Measurements from ENCODE around the gene SRRD. TPM values are rescaled to one million over a fixed set of nuclear protein-coding genes. Genes with fewer than 3 reads are reported as not detected.
"Not testable (repeated sequence)": the region's sequence is repeated elsewhere in the genome, so short reads cannot be mapped to it uniquely, and the experiment has no call there.

The SRRD gene
- total RNA-seq, 1 experiment from 2014 or later = 30.6 TPM

GRCh38 chr22:26527167-26527566 is 43.5 kb downstream of the SRRD start:
- Histone ChIP-seq H3K4me3 (no peak overlapping the region), H3K36me3 (peaks cover 7% of the 10 kb centered on the region), H3K9me3 (no peaks in the 10 kb centered on the region), H3K27me3 (no peaks in the 10 kb centered on the region)
- DNase-seq = no peak

GRCh38 chr22:26527574-26528465 is 44.1 kb downstream of the SRRD start:
- H3K9me3 ChIP-seq = no peaks in the 10 kb centered on the region
- no peak overlapping the region for H3K4me3 ChIP-seq
- H3K36me3 ChIP-seq = peaks cover 8% of the 10 kb centered on the region
- DNase-seq = no peak
- H3K27me3 ChIP-seq = no peaks in the 10 kb centered on the region

GRCh38 chr22:26528518-26528917 is 44.8 kb downstream of the SRRD start:
- H3K4me3 ChIP-seq, DNase-seq, H3K27me3 ChIP-seq, H3K36me3 ChIP-seq, H3K9me3 ChIP-seq: not testable (repeated sequence)

DNA sequence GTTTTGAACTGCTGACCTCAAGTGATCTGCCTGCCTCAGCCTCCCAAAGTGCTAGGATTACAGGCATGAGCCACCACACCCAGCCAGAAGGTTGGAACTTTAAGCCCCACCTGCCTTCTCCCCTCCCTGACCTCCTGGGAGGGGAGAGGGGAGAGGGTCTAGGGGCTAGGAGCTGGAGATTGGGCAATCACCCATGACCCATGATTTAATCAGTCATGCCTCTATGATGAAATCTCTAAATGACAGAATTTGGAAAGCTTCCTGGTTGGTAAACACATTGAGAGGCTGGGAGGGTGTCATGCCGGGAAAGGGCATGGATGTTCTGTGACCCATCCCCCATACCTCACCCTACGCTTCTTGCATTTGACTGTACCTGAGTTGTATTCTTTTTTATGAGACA is 45.7 kb downstream of the SRRD start:
- peaks cover 8% of the 10 kb centered on the region for H3K36me3 ChIP-seq
- H3K4me3 ChIP-seq = no peak overlapping the region
- no peaks in the 10 kb centered on the region for H3K9me3 ChIP-seq
- no peak for DNase-seq
- no peaks in the 10 kb centered on the region for H3K27me3 ChIP-seq

DNA sequence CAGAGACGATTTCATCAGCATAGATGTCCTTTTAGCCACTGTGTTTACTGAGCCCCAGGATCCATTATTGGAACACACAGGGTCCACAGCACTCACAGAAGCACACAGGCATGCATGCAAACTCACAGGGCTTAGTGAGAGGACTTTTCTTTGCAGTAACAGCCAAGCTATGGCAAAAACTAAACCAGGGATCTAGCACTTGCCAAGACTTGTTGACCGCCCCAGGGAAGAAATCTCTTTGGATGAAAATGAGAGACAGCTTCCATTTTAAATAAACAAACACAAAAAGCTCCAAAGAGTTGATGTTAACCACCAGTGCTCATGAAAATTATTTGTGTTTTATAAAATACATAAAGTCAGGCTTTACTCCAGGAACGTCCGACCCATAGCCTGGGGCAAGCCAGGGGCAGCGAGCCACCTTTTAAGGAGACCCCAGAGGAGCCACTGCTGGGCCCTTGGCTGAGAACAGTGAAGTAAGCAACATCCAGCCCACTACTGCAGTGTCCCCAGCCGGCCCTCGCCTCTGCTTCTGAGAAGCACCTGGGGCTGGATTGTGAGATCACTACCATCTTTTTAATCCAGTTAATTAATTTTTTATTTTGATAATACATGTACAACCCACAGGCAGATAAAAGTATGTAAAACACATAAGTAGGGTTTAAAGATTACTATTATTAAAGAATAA is 50.6 kb downstream of the SRRD start:
- Histone ChIP-seq H3K9me3 (no peaks in the 10 kb centered on the region), H3K36me3 (peaks cover 8% of the 10 kb centered on the region), H3K27me3 (no peaks in the 10 kb centered on the region), H3K4me3 (no peak overlapping the region)
- no peak for DNase-seq

- DNase-seq = no peak
- Histone ChIP-seq H3K4me3 (no peak overlapping the region), H3K9me3 (no peaks in the 10 kb centered on the region), H3K27me3 (no peaks in the 10 kb centered on the region), H3K36me3 (peaks cover 8% of the 10 kb centered on the region)
Measured at GRCh38 chr22:26534874-26535602, 51.4 kb downstream of the SRRD start.

GRCh38 chr22:26535603-26535908 is 51.9 kb downstream of the SRRD start:
- DNase-seq = no peak
- H3K4me3 ChIP-seq = no peak overlapping the region

DNA sequence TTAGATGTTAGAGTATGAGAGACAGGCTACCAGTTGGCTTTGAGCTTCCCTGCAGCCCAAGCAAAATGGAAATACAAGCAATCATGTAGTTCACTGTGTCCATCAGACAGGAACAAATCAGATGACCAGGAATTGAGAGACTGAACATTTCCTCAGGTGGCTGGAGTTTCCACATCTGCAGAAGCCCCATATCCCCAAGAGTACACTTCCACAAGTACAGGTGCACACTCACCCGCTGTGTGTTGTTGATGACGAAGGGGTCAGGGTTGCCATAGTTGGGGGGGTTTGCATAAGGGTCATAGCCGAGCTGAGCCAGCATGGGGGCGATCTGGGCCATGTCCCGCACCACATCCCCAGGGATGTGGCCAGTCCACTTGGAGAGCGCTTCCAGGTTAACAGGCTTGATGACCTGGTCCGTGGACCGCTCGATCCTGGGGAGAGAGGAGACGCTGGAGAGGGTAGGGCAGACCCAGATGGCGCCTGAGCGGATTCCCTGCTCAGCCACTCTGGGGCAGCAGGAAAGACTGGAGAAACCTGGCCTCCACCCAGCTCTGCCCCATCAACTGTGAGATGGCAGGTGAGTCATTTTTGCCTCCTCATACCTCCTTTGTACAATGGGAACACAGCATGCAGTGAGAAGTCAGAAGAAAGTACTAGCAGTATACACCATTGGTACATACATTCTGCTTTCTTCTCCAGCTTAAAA is 52.5 kb downstream of the SRRD start:
- no peak for DNase-seq
- Histone ChIP-seq H3K9me3 (no peaks in the 10 kb centered on the region), H3K27me3 (no peaks in the 10 kb centered on the region), H3K4me3 (no peak overlapping the region), H3K36me3 (peaks cover 12% of the 10 kb centered on the region)

More at GRCh38 chr22:26535603-26535908, 51.9 kb downstream of the SRRD start:
- peaks cover 9% of the 10 kb centered on the region for H3K36me3 ChIP-seq
- no peaks in the 10 kb centered on the region for H3K27me3 ChIP-seq
- no peaks in the 10 kb centered on the region for H3K9me3 ChIP-seq

DNA sequence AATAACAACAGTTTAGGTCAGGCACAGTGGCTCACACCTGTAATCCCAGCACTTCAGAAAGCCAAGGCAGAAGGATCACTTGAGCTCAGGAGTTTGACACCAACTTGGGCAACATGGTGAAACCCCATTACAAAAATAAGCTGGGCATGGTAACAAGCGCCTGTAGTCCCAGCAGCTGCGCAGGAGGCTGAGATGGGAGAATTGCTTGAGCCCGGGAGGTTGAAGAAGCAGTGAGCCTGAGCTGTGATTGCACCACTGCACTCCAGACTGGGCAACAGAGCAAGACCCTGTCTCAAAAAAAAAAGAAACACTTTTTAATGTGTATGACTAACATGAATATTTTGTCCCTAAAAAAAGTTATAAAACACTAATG is 53.1 kb downstream of the SRRD start:
- H3K36me3 ChIP-seq = peaks cover 8% of the 10 kb centered on the region; the same call in 1 of the 2 replicates

DNA sequence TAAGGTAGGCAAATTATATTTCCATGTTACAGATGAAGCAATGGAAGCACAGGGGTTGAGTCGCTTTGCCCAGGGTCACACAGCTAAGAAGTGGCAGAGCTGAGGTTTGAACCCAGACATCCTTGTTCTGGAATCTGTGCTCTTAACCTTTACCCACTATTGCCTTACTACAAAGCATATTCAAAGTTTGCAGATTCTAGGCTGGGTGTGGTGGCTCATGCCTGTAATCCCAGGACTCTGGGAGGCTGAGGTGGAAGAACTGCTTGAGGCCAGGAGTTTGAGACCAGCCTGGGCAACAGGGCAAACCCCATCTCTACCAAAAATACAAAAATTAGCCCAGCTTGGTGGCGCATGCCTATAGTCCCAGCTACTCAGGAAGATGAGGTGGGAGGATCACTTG is 56.4 kb downstream of the SRRD start:
- DNase-seq = no peak
- peaks cover 4% of the 10 kb centered on the region; the same call in 1 of the 2 replicates for H3K36me3 ChIP-seq
- H3K27me3 ChIP-seq = no peaks in the 10 kb centered on the region
- no peaks in the 10 kb centered on the region for H3K9me3 ChIP-seq
- no peak overlapping the region for H3K4me3 ChIP-seq

More for the DNA sequence above, 53.1 kb downstream of the SRRD start:
- no peak overlapping the region for H3K4me3 ChIP-seq
- no peak for DNase-seq
- H3K27me3 ChIP-seq = no peaks in the 10 kb centered on the region
- H3K9me3 ChIP-seq = no peaks in the 10 kb centered on the region

GRCh38 chr22:26541167-26541819 is 57.6 kb downstream of the SRRD start:
- no peaks in the 10 kb centered on the region for H3K9me3 ChIP-seq
- no peak overlapping the region for H3K4me3 ChIP-seq
- DNase-seq = no peak
- H3K27me3 ChIP-seq = no peaks in the 10 kb centered on the region
- H3K36me3 ChIP-seq = peaks cover 4% of the 10 kb centered on the region; the same call in 1 of the 2 replicates

DNA sequence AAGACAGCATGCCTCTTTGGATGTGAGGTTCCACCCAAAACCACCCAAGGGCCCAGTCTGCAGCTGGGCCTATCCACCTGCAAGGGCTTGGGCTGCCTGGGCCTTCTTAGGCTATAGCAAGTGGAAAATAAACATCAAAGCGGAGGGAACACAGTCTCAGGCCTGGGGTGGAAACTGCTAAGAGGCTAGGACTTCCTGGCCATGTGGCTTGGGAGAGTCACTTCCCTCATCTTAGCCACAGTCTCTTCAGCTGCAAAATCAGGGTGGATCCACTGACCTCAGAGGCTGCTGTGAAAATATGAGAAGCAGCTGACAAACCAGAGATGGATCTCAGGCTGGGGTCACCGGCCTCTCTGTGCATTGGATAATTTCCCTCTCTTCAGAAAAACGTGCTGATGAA is 59.2 kb downstream of the SRRD start:
- H3K4me3 ChIP-seq = no peak overlapping the region
- H3K27me3 ChIP-seq = no peaks in the 10 kb centered on the region
- no peak for DNase-seq
- H3K36me3 ChIP-seq = peaks cover 4% of the 10 kb centered on the region; the same call in 1 of the 2 replicates
- no peaks in the 10 kb centered on the region for H3K9me3 ChIP-seq

Other genes with a start within 250 kb of the SRRD start
- 1.8 and 3.4 TPM in 2 replicates for gene ASPHD2, start 54.6 kb upstream of the SRRD start, total RNA-seq (2014; rRNA removed; shearing (Covaris generic); ENCODE audit: low replicate concordance)
- 13.0 and 13.9 TPM in 2 replicates for gene HPS4, start 94 bp upstream of the SRRD start, total RNA-seq (2014; rRNA removed; shearing (Covaris generic); ENCODE audit: low replicate concordance)
- gene TFIP11, start 28.6 kb downstream of the SRRD start, total RNA-seq (2014; rRNA removed; shearing (Covaris generic); ENCODE audit: low replicate concordance) = 37.6 and 51.1 TPM in 2 replicates
- gene TPST2, start 106.3 kb downstream of the SRRD start, total RNA-seq (2014; rRNA removed; shearing (Covaris generic); ENCODE audit: low replicate concordance) = 21.1 and 37.1 TPM in 2 replicates
- gene CRYBB1, start 134.2 kb downstream of the SRRD start, total RNA-seq (2014; rRNA removed; shearing (Covaris generic); ENCODE audit: low replicate concordance) = not detected in 2 replicates
- not detected in 2 replicates for gene CRYBA4, start 138.1 kb downstream of the SRRD start, total RNA-seq (2014; rRNA removed; shearing (Covaris generic); ENCODE audit: low replicate concordance)
- 0.33 TPM in 1 of 2 replicates, not detected in the other for gene MIAT, start 173.7 kb downstream of the SRRD start, total RNA-seq (2014; rRNA removed; shearing (Covaris generic); ENCODE audit: low replicate concordance)